Suprapubic skin (tissue), 4 donors: Measurements from ENCODE around the gene CSKMT. TPM values are rescaled to one million over a fixed set of nuclear protein-coding genes. Genes with fewer than 3 reads are reported as not detected.
"Not testable (repeated sequence)": the region's sequence is repeated elsewhere in the genome, so short reads cannot be mapped to it uniquely, and the experiment has no call there.

ENCODE experiments used
- DNase-seq, 2 donors: peaks; one replicate each; pipeline ENCODE4 v3.0.0-alpha.2; 2019; ENCODE audit warnings: low spot score in 2 of 2
- H3K27ac ChIP-seq: fragments of 200-600 bp; sonication (generic); one replicate; pipeline ENCODE4 v1.5.1; 2019
- H3K27me3 ChIP-seq: fragments of 200-600 bp; sonication (generic); one replicate; pipeline ENCODE4 v1.5.1; 2019
- H3K36me3 ChIP-seq: fragments of 200-600 bp; sonication (generic); one replicate; pipeline ENCODE4 v1.5.1; 2019
- H3K4me1 ChIP-seq: fragments of 200-600 bp; sonication (generic); one replicate; pipeline ENCODE4 v1.5.1; 2019
- H3K4me3 ChIP-seq: fragments of 200-600 bp; sonication (generic); one replicate; pipeline ENCODE4 v1.5.1; 2019; ENCODE audit warnings: mild to moderate bottlenecking
- H3K9me3 ChIP-seq: fragments of 200-600 bp; sonication (generic); one replicate; pipeline ENCODE4 v1.5.1; 2019
- CTCF ChIP-seq, 2 donors: fragments of 200-600 bp in 1 of 2; fragments of 450-650 bp in 1 of 2; sonication (generic) in 1 of 2; IDR thresholded peaks; one replicate each; pipeline ENCODE4 v1.5.1; 2016 to 2019; ENCODE audit warnings: antibody characterized with exemption in 2 of 2, mild to moderate bottlenecking in 1 of 2, moderate library complexity in 1 of 2
- EP300 ChIP-seq: sonication (generic); formaldehyde crosslinking; IDR thresholded peaks from one replicate; pipeline ENCODE4 v1.6.1; 2017; ENCODE audit warnings: antibody characterized with exemption
- POLR2A ChIP-seq, 2 donors: fragments of 450-650 bp; IDR thresholded peaks; one replicate each; pipeline ENCODE4 v1.6.1; 2017; ENCODE audit warnings: antibody characterized with exemption in 2 of 2, mild to moderate bottlenecking in 2 of 2, moderate library complexity in 2 of 2
- POLR2AphosphoS5 ChIP-seq, 3 donors: sonication (generic); formaldehyde crosslinking; IDR thresholded peaks; one replicate each; pipeline ENCODE4 v1.6.1; 2017; ENCODE audit warnings: antibody characterized with exemption in 3 of 3
- WGBS: methylation state at CpG from one replicate; pipeline ENCODE4 v1.1.5; 2018; 5-methylcytosine and 5-hydroxymethylcytosine counted together
- total RNA-seq, 4 donors: library from RNA; depleted of rRNA; stranded (reverse); fragments of >200 nt; gene quantifications; one replicate each; pipeline ENCODE4 v1.1.0, GENCODE V29; 2016

The CSKMT gene
- total RNA-seq, result 1 to 10 TPM; 2.8 to 6.0 (median 4.2) TPM

GRCh38 chr11:62665075-62665598 lies at the start of gene CSKMT, which contains the start of gene C11orf98:
TSS of gene CSKMT (plus strand) at chr11:62665312. CDS start at chr11:62665880, 568 bp downstream.
TSS of gene C11orf98 (minus strand) at chr11:62665210. CDS start at chr11:62665169, 41 bp downstream.
- H3K9me3 ChIP-seq, result no peaks in the 10 kb centered on the region
- TF ChIP-seq POLR2AphosphoS5 (IDR thresholded peaks at IDR 0.05) (peak; percentile 70 to 95 (median 91)), POLR2A (IDR thresholded peaks at IDR 0.05) (peak; percentile 93 to 98), CTCF (IDR thresholded peaks at IDR 0.05) (no peak), EP300 (no peak)
- H3K4me3 ChIP-seq, result peak within 1 kb of the TSS; percentile 69
- no peaks in the 10 kb centered on the region for H3K27me3 ChIP-seq
- no CpG with 5 or more reads among the region's 47 CpGs for whole genome bisulfite sequencing
- peak; percentile 96 to 98 for DNase-seq
- peaks cover 20% of the 10 kb centered on the region for H3K36me3 ChIP-seq
- H3K27ac ChIP-seq, result peak within 1 kb of the TSS; percentile 88
- peaks cover 45% of the 10 kb centered on the region for H3K4me1 ChIP-seq

- peaks cover 58% of the 10 kb centered on the region for H3K4me1 ChIP-seq
- H3K36me3 ChIP-seq, result peaks cover 28% of the 10 kb centered on the region
- H3K27ac ChIP-seq, result no peak overlapping the region
- no peak for DNase-seq
- TF ChIP-seq POLR2AphosphoS5 (IDR thresholded peaks at IDR 0.05) (no peak), CTCF (IDR thresholded peaks at IDR 0.05) (no peak), EP300 (no peak), POLR2A (IDR thresholded peaks at IDR 0.05) (no peak)
- H3K27me3 ChIP-seq, result no peaks in the 10 kb centered on the region
- WGBS, result 69% methylated on average over 2 of the region's 7 CpGs
- H3K9me3 ChIP-seq, result no peaks in the 10 kb centered on the region
- no peak overlapping the region for H3K4me3 ChIP-seq
Measured at GRCh38 chr11:62615521-62615920, 49.6 kb upstream of the CSKMT start.

- DNase-seq, H3K4me3 ChIP-seq, H3K9me3 ChIP-seq, H3K27ac ChIP-seq, H3K27me3 ChIP-seq: not testable (repeated sequence)
- Histone ChIP-seq H3K36me3 (peaks cover 26% of the 10 kb centered on the region), H3K4me1 (peaks cover 52% of the 10 kb centered on the region)
- WGBS, result 98% methylated on average over 8 of the region's 14 CpGs
Measured at GRCh38 chr11:62616957-62617356, 48.2 kb upstream of the CSKMT start.

GRCh38 chr11:62621027-62621566 lies 44.0 kb upstream of the CSKMT start:
- no peaks in the 10 kb centered on the region for H3K9me3 ChIP-seq
- TF ChIP-seq POLR2AphosphoS5 (IDR thresholded peaks at IDR 0.05), result no peak
- no peak for TF ChIP-seq EP300
- TF ChIP-seq CTCF (IDR thresholded peaks at IDR 0.05), result no peak
- TF ChIP-seq POLR2A (IDR thresholded peaks at IDR 0.05), result no peak
- H3K4me1 ChIP-seq, result peaks cover 35% of the 10 kb centered on the region
- H3K36me3 ChIP-seq, result peaks cover 28% of the 10 kb centered on the region
- 24% methylated on average over 8 of the region's 8 CpGs for WGBS
- peak overlapping the region; percentile 64 for H3K4me3 ChIP-seq
- DNase-seq, result no peak
- H3K27me3 ChIP-seq, result no peaks in the 10 kb centered on the region
- H3K27ac ChIP-seq, result peak overlapping the region; percentile 85

GRCh38 chr11:62621567-62622470 lies 43.3 kb upstream of the CSKMT start, which contains the start of gene B3GAT3:
TSS of gene B3GAT3 (minus strand) at chr11:62621986. CDS start at chr11:62621947, 39 bp downstream.
- TF ChIP-seq POLR2AphosphoS5 (IDR thresholded peaks at IDR 0.05), result peak; percentile 53 to 98 (median 79)
- TF ChIP-seq POLR2A (IDR thresholded peaks at IDR 0.05), result peak in 1 of 2 donors; percentile 11
- TF ChIP-seq EP300, result no peak
- TF ChIP-seq CTCF (IDR thresholded peaks at IDR 0.05), result no peak

More at GRCh38 chr11:62621567-62622470, 43.3 kb upstream of the CSKMT start, which contains the start of gene B3GAT3:
- peak; percentile 99 for DNase-seq
- peaks cover 35% of the 10 kb centered on the region for H3K4me1 ChIP-seq
- H3K4me3 ChIP-seq, result peak within 1 kb of the TSS; percentile 64
- H3K9me3 ChIP-seq, result no peaks in the 10 kb centered on the region
- peaks cover 29% of the 10 kb centered on the region for H3K36me3 ChIP-seq
- H3K27me3 ChIP-seq, result no peaks in the 10 kb centered on the region
- 2% methylated on average over 28 of the region's 77 CpGs for WGBS
- H3K27ac ChIP-seq, result peak within 1 kb of the TSS; percentile 85
